HUES48 (cell line): ENCODE data around the gene EXD3.
A peak's percentile ranks its signal among the peaks of the same experiment; 100 is the strongest.

Experiments
- H3K27ac ChIP-seq: one replicate; pipeline ENCODE4 v1.7.0; 2013; ENCODE audit warnings: low read depth, low read length, inconsistent platforms
- H3K27me3 ChIP-seq: 2 replicates; pipeline ENCODE4 v1.6.1; 2013; ENCODE audit warnings: mild to moderate bottlenecking, low read length; ENCODE audit not compliant: control insufficient read depth, insufficient read depth
- H3K36me3 ChIP-seq: 2 replicates; pipeline ENCODE4 v1.6.1; 2013; ENCODE audit warnings: low read length; ENCODE audit not compliant: control insufficient read depth, insufficient read depth
- H3K4me1 ChIP-seq: 2 replicates; pipeline ENCODE4 v1.6.1; 2013; ENCODE audit warnings: mild to moderate bottlenecking, low read length; ENCODE audit not compliant: control insufficient read depth, insufficient read depth
- H3K4me3 ChIP-seq: 2 replicates; pipeline ENCODE4 v1.5.1; 2013; ENCODE audit warnings: mild to moderate bottlenecking, low read depth, low read length
- H3K9ac ChIP-seq: 2 replicates; pipeline ENCODE4 v1.6.1; 2013; ENCODE audit warnings: mild to moderate bottlenecking, low read depth, low read length, moderate library complexity
- H3K9me3 ChIP-seq: 2 replicates; pipeline ENCODE4 v1.6.1; 2013; ENCODE audit warnings: low read length; ENCODE audit not compliant: control insufficient read depth, insufficient read depth

The EXD3 gene

GRCh38 chr9:137462986-137463930 lies 40.3 kb upstream of the EXD3 start:
- Histone ChIP-seq H3K9ac (no peak overlapping the region), H3K4me3 (no peak overlapping the region), H3K27me3 (peaks cover 15% of the 10 kb centered on the region), H3K27ac (no peak overlapping the region), H3K9me3 (no peaks in the 10 kb centered on the region), H3K4me1 (no peaks in the 10 kb centered on the region), H3K36me3 (no peaks in the 10 kb centered on the region)

GRCh38 chr9:137462396-137462985 lies 39.5 kb upstream of the EXD3 start:
- no peak overlapping the region for H3K9ac ChIP-seq
- peaks cover 15% of the 10 kb centered on the region for H3K27me3 ChIP-seq
- H3K9me3 ChIP-seq = no peaks in the 10 kb centered on the region
- no peaks in the 10 kb centered on the region for H3K4me1 ChIP-seq
- 0 out of 2 replicates have a peak, but pooled peaks cover under 1% of the 10 kb centered on the region for H3K36me3 ChIP-seq
- no peak overlapping the region for H3K27ac ChIP-seq
- no peak overlapping the region for H3K4me3 ChIP-seq

- Histone ChIP-seq H3K27ac (no peak overlapping the region), H3K4me3 (peak overlapping the region; percentile 50), H3K9me3 (no peaks in the 10 kb centered on the region), H3K36me3 (peaks cover 7% of the 10 kb centered on the region; the same call in 1 of the 2 replicates), H3K27me3 (peaks cover 15% of the 10 kb centered on the region), H3K4me1 (no peaks in the 10 kb centered on the region), H3K9ac (no peak overlapping the region)
Measured at GRCh38 chr9:137461663-137462395, 38.9 kb upstream of the EXD3 start.

- Histone ChIP-seq H3K9ac (no peak overlapping the region), H3K27ac (no peak overlapping the region), H3K9me3 (no peaks in the 10 kb centered on the region), H3K27me3 (peaks cover 15% of the 10 kb centered on the region), H3K4me3 (no peak overlapping the region), H3K4me1 (no peaks in the 10 kb centered on the region), H3K36me3 (peaks cover 13% of the 10 kb centered on the region; the same call in 1 of the 2 replicates)
Measured at GRCh38 chr9:137461316-137461662, 38.3 kb upstream of the EXD3 start.

- Histone ChIP-seq H3K27me3 (peaks cover 15% of the 10 kb centered on the region), H3K4me1 (no peaks in the 10 kb centered on the region), H3K9ac (no peak overlapping the region), H3K9me3 (no peaks in the 10 kb centered on the region), H3K36me3 (peaks cover 16% of the 10 kb centered on the region; the same call in 1 of the 2 replicates), H3K4me3 (no peak overlapping the region), H3K27ac (no peak overlapping the region)
Measured at GRCh38 chr9:137460363-137461315, 37.7 kb upstream of the EXD3 start.

GRCh38 chr9:137459601-137460362 lies 36.8 kb upstream of the EXD3 start:
- Histone ChIP-seq H3K36me3 (peaks cover 20% of the 10 kb centered on the region; the same call in 1 of the 2 replicates), H3K9ac (no peak overlapping the region), H3K9me3 (no peaks in the 10 kb centered on the region), H3K4me1 (no peaks in the 10 kb centered on the region; the same call in 1 of the 2 replicates), H3K27me3 (peaks cover 15% of the 10 kb centered on the region), H3K4me3 (no peak overlapping the region), H3K27ac (no peak overlapping the region)

- Histone ChIP-seq H3K27ac (no peak within 1 kb of the TSS), H3K27me3 (peaks cover 15% of the 10 kb centered on the region), H3K4me3 (peak within 1 kb of the TSS; percentile 72), H3K9me3 (no peaks in the 10 kb centered on the region), H3K9ac (no peak within 1 kb of the TSS), H3K36me3 (peaks cover 20% of the 10 kb centered on the region; the same call in 1 of the 2 replicates), H3K4me1 (no peaks in the 10 kb centered on the region; the same call in 1 of the 2 replicates)
Measured at GRCh38 chr9:137459152-137459600, 36.2 kb upstream of the EXD3 start, which contains the start of gene NSMF. NSMF (minus strand) TSS chr9:137459334; CDS start chr9:137459102, 232 bp downstream.

- H3K27ac ChIP-seq = no peak overlapping the region
- H3K9ac ChIP-seq = no peak overlapping the region
- no peaks in the 10 kb centered on the region for H3K9me3 ChIP-seq
- peak overlapping the region; percentile 72 for H3K4me3 ChIP-seq
- H3K36me3 ChIP-seq = peaks cover 20% of the 10 kb centered on the region; the same call in 1 of the 2 replicates
- no peaks in the 10 kb centered on the region; the same call in 1 of the 2 replicates for H3K4me1 ChIP-seq
- peaks cover 15% of the 10 kb centered on the region for H3K27me3 ChIP-seq
Measured at GRCh38 chr9:137458194-137459151, 35.5 kb upstream of the EXD3 start.
